ENCODE data around the gene CDC16.

- TF ChIP-seq EZH2phosphoT487 (IDR thresholded peaks at IDR 0.05; ENCODE audit: low read depth) (no peak), CTCF (IDR thresholded peaks at IDR 0.05; ENCODE audit: low read depth, low read length) (no peak)
Observed at GRCh38 chr13:114279146-114279545, 44.4 kb downstream of the CDC16 start.

Measured in OCI-LY3 (cell line).